GM18508 (cell line): ENCODE measurements around the gene SMAD3.

Experiments
- ATAC-seq: cut with Tn5 transposase; IDR thresholded peaks from one replicate; pipeline ENCODE4 v1.9.1; 2021; ENCODE audit warnings: moderate number of reproducible peaks; ENCODE audit not compliant: insufficient read depth, unreplicated experiment

Gene SMAD3

GRCh38 chr15:67156834-67157233, 91.4 kb downstream of the SMAD3 start:
- ATAC-seq: no peak

GRCh38 chr15:67157521-67158252, 92.3 kb downstream of the SMAD3 start:
- no peak for ATAC-seq

GRCh38 chr15:67158367-67158766, 93.0 kb downstream of the SMAD3 start:
- ATAC-seq: no peak

- ATAC-seq: no peak
Measured at GRCh38 chr15:67161412-67161811, 96.0 kb downstream of the SMAD3 start.

GRCh38 chr15:67161881-67162280, 96.5 kb downstream of the SMAD3 start:
- no peak for ATAC-seq

- no peak for ATAC-seq
Measured at GRCh38 chr15:67163180-67163579, 97.8 kb downstream of the SMAD3 start.

- ATAC-seq: no peak
Measured at GRCh38 chr15:67164401-67164791, 99.0 kb downstream of the SMAD3 start.

GRCh38 chr15:67164811-67165253, 99.4 kb downstream of the SMAD3 start:
- no peak for ATAC-seq

GRCh38 chr15:67165254-67166253, 100.2 kb downstream of the SMAD3 start:
- no peak for ATAC-seq

GRCh38 chr15:67166280-67167009, 101.0 kb downstream of the SMAD3 start:
- ATAC-seq: no peak

- ATAC-seq: no peak
Measured at GRCh38 chr15:67167091-67167490, 101.7 kb downstream of the SMAD3 start.

GRCh38 chr15:67168694-67169093, 103.3 kb downstream of the SMAD3 start:
- ATAC-seq: no peak

GRCh38 chr15:67170143-67170925, 104.9 kb downstream of the SMAD3 start:
- no peak for ATAC-seq

- ATAC-seq: no peak
Measured at GRCh38 chr15:67171471-67171870, 106.1 kb downstream of the SMAD3 start.

GRCh38 chr15:67172172-67172571, 106.8 kb downstream of the SMAD3 start:
- ATAC-seq: no peak

GRCh38 chr15:67173005-67173404, 107.6 kb downstream of the SMAD3 start:
- no peak for ATAC-seq

GRCh38 chr15:67173786-67174185, 108.4 kb downstream of the SMAD3 start:
- ATAC-seq: no peak

- no peak for ATAC-seq
Measured at GRCh38 chr15:67174446-67174845, 109.0 kb downstream of the SMAD3 start.

- ATAC-seq: no peak
Measured at GRCh38 chr15:67174864-67175573, 109.6 kb downstream of the SMAD3 start.
